Psoas muscle (tissue), 8 donors: Measurements from ENCODE around the gene PAX6. TPM values are rescaled to one million over a fixed set of nuclear protein-coding genes. Genes with fewer than 3 reads are reported as not detected.

Experiments
- ATAC-seq, 4 donors: fragments of 200-7000 bp; cut with Tn5 transposase; one replicate each; pipeline ENCODE4 v1.9.1; 2020; ENCODE audit warnings: moderate library complexity in 3 of 4, mild to moderate bottlenecking in 2 of 4
- DNase-seq, 2 donors: peaks; one replicate each; pipeline ENCODE4 v3.0.0-alpha.2; 2020
- H3K27ac ChIP-seq: fragments of 200-600 bp; one replicate; pipeline ENCODE4 v1.8.0; 2022
- H3K27me3 ChIP-seq, 3 donors: fragments of 200-600 bp in 1 of 3; one replicate each; pipeline versions ENCODE4 v1.6.1 to v1.8.0; 2013 to 2022; ENCODE audit warnings: low read length in 2 of 3, mild to moderate bottlenecking in 2 of 3, moderate library complexity in 1 of 3; ENCODE audit not compliant: insufficient read depth in 3 of 3
- H3K36me3 ChIP-seq, 2 donors: fragments of 200-600 bp in 1 of 2; one replicate each; pipeline versions ENCODE4 v1.6.1 to v1.8.0; 2013 to 2022; ENCODE audit warnings: low read depth in 1 of 2, mild to moderate bottlenecking in 1 of 2, moderate library complexity in 1 of 2; ENCODE audit not compliant: insufficient read depth in 1 of 2
- H3K4me1 ChIP-seq: fragments of 200-600 bp; one replicate; pipeline ENCODE4 v1.8.0; 2022
- H3K4me3 ChIP-seq: fragments of 200-600 bp; one replicate; pipeline ENCODE4 v1.8.0; 2022; ENCODE audit warnings: mild to moderate bottlenecking
- H3K9me3 ChIP-seq: fragments of 200-600 bp; one replicate; pipeline ENCODE4 v1.8.0; 2022
- CTCF ChIP-seq: fragments of 200-600 bp; IDR thresholded peaks from one replicate; pipeline ENCODE4 v1.8.0; 2022; ENCODE audit warnings: antibody characterized with exemption
- WGBS, 3 donors: extraction: QIAGEN DNeasy Blood & Tissue Kit; methylation state at CpG; one replicate each; pipeline versions ENCODE4 v1.1.6 to v1.1.7; 2013; 5-methylcytosine and 5-hydroxymethylcytosine counted together
- intact Hi-C, 2 donors: fragments of 100-400 bp; cut with DNase I; formaldehyde crosslinking; loops; one replicate each; pipeline versions ENCODE4 v1.11.0 to v1.14.2; 2022
- polyA plus RNA-seq, 3 donors: library from polyadenylated mRNA; stranded (reverse); fragments of 200-250 nt; gene quantifications; one replicate each; pipeline ENCODE4 v1.2.3, GENCODE V29; 2013
- total RNA-seq, 4 donors: library from RNA; stranded (reverse); fragmentation: NEBNext Ultra II Directional in 2 of 4; extraction: Animal tissue kit (Norgen Biotek cat#: 25700) in 2 of 4; gene quantifications; one replicate each; pipeline versions ENCODE4 v1.2.1 to v1.2.4, GENCODE V29; 2021 to 2023
- donor health status: healthy with polysubstance abuse.
- donor health status: DM: no; HTN: no; CAD: no; lungs with moderate emphysema.
- donor health status: Bipolar disorder and iron deficiency.
- donor health status: healthy.
- donor health status: DM: yes; HTN: yes; CAD: no.
- donor health status: DM: no; HTN: no; CAD: no.
- donor health status: DM: no; HTN: no; CAD: no.
- donor health status: DM: yes; HTN: yes; CAD: no.

The PAX6 gene
- total and polyA plus RNA-seq, 7 donors: 0.75 TPM; not detected in 6

GRCh38 chr11:31850365-31850764 lies 39.2 kb upstream of the PAX6 start:
- Histone ChIP-seq H3K27me3 (no peaks in the 10 kb centered on the region), H3K9me3 (no peaks in the 10 kb centered on the region), H3K36me3 (no peaks in the 10 kb centered on the region), H3K27ac (no peak overlapping the region), H3K4me1 (no peaks in the 10 kb centered on the region), H3K4me3 (no peak overlapping the region)
- no peak for TF ChIP-seq CTCF
- ATAC-seq (no peak), DNase-seq (no peak)
- 84 to 92% (median 85%) methylated on average over 4 of the region's 4 CpGs for WGBS, 3 donors
- intact Hi-C loops: no loop called here

GRCh38 chr11:31847761-31848160 lies 36.6 kb upstream of the PAX6 start:
- intact Hi-C loops: no loop called here
- no peak overlapping the region for H3K27ac ChIP-seq
- DNase-seq: no peak
- no peak for TF ChIP-seq CTCF
- 76 to 79% (median 78%) methylated on average over 2 of the region's 2 CpGs for WGBS, 3 donors
- no peak overlapping the region for H3K4me3 ChIP-seq
- no peaks in the 10 kb centered on the region for H3K36me3 ChIP-seq
- peaks cover 0 to 6% (median 2%) of the 10 kb centered on the region in 3 donors for H3K27me3 ChIP-seq
- no peaks in the 10 kb centered on the region for H3K9me3 ChIP-seq
- H3K4me1 ChIP-seq: no peaks in the 10 kb centered on the region
- no peak for ATAC-seq

GRCh38 chr11:31845331-31845730 lies 34.2 kb upstream of the PAX6 start:
- Histone ChIP-seq H3K27ac (no peak overlapping the region), H3K4me3 (no peak overlapping the region), H3K36me3 (no peaks in the 10 kb centered on the region), H3K9me3 (no peaks in the 10 kb centered on the region), H3K4me1 (no peaks in the 10 kb centered on the region), H3K27me3 (peaks cover 0 to 18% (median 18%) of the 10 kb centered on the region in 3 donors)
- no peak for TF ChIP-seq CTCF
- DNase-seq (no peak), ATAC-seq (no peak)
- intact Hi-C loops: no loop called here
- WGBS, 3 donors: 55 to 79% (median 65%) methylated on average over 1 of the region's 1 CpG

GRCh38 chr11:31844351-31844750 lies 33.2 kb upstream of the PAX6 start:
- no peak for TF ChIP-seq CTCF
- Histone ChIP-seq H3K27ac (no peak overlapping the region), H3K27me3 (peaks cover 0 to 27% (median 19%) of the 10 kb centered on the region in 3 donors), H3K4me1 (no peaks in the 10 kb centered on the region), H3K36me3 (no peaks in the 10 kb centered on the region), H3K4me3 (no peak overlapping the region), H3K9me3 (no peaks in the 10 kb centered on the region)
- intact Hi-C loops: no loop called here
- DNase-seq (no peak), ATAC-seq (no peak)
- WGBS, 3 donors: 43 to 46% (median 46%) methylated on average over 6 of the region's 6 CpGs

- DNase-seq (no peak), ATAC-seq (no peak)
- Histone ChIP-seq H3K27ac (no peak overlapping the region), H3K4me1 (no peaks in the 10 kb centered on the region), H3K27me3 (peaks cover 0 to 53% (median 23%) of the 10 kb centered on the region in 3 donors), H3K9me3 (no peaks in the 10 kb centered on the region), H3K4me3 (no peak overlapping the region), H3K36me3 (no peaks in the 10 kb centered on the region)
- intact Hi-C loops: no loop called here
- 78 to 84% (median 82%) methylated on average over 3 of the region's 3 CpGs for WGBS, 3 donors
- TF ChIP-seq CTCF: no peak
Measured at GRCh38 chr11:31841435-31841834, 30.3 kb upstream of the PAX6 start.
